Brain microvascular endothelial cell (primary cell): ENCODE measurements around the gene MKRN2OS.
A peak's percentile ranks its signal among the peaks of the same experiment; 100 is the strongest.

Experiments
- DNase-seq: peaks from one replicate; pipeline ENCODE4 v3.0.0-alpha.2; 2020
- H3K27ac ChIP-seq: fragments of 250-450 bp; sonication (Bioruptor Pico); 2 replicates; pipeline ENCODE4 v1.5.1; 2020; ENCODE audit warnings: mild to moderate bottlenecking, moderate library complexity
- H3K27me3 ChIP-seq: fragments of 250-450 bp; sonication (Bioruptor Pico); replicated peaks from 2 replicates; pipeline ENCODE4 v1.5.1; 2020; ENCODE audit warnings: mild to moderate bottlenecking
- H3K36me3 ChIP-seq: fragments of 250-450 bp; sonication (Bioruptor Pico); replicated peaks from 2 replicates; pipeline ENCODE4 v1.5.1; 2020; ENCODE audit warnings: mild to moderate bottlenecking
- H3K4me3 ChIP-seq: 2 replicates; pipeline ENCODE4 v1.5.1; 2011; ENCODE audit warnings: low read depth, mild to moderate bottlenecking, control low read depth, low read length, moderate library complexity
- CTCF ChIP-seq: IDR thresholded peaks from 2 replicates; pipeline ENCODE4 v1.5.1; 2011; ENCODE audit warnings: low read depth, mild to moderate bottlenecking, moderate library complexity, low read length, control low read depth, inconsistent platforms; ENCODE audit errors: missing control alignments
- in situ Hi-C: cut with HindIII; loops from 2 replicates; pipeline ENCODE4 v1.10.0; 2017; ENCODE audit warnings: low sequenced_read_pairs, low pct_ligation_motif_present

Gene MKRN2OS

GRCh38 chr3:12583280-12583679, 38.0 kb upstream of the MKRN2OS start:
- H3K36me3 ChIP-seq: peaks cover 73% of the 10 kb centered on the region
- H3K27me3 ChIP-seq: no peaks in the 10 kb centered on the region
- in situ Hi-C loops: no loop called here
- no peak overlapping the region for H3K4me3 ChIP-seq
- DNase-seq: no peak
- H3K27ac ChIP-seq: no peak overlapping the region
- TF ChIP-seq CTCF: no peak

GRCh38 chr3:12582730-12583129, 37.4 kb upstream of the MKRN2OS start:
- H3K27ac ChIP-seq: no peak overlapping the region
- H3K4me3 ChIP-seq: no peak overlapping the region
- in situ Hi-C loops: no loop called here
- H3K36me3 ChIP-seq: peaks cover 76% of the 10 kb centered on the region
- H3K27me3 ChIP-seq: no peaks in the 10 kb centered on the region
- no peak for TF ChIP-seq CTCF
- no peak for DNase-seq

GRCh38 chr3:12579905-12580304, 34.6 kb upstream of the MKRN2OS start:
- peak overlapping the region; percentile 41 for H3K27ac ChIP-seq
- no peaks in the 10 kb centered on the region for H3K27me3 ChIP-seq
- H3K4me3 ChIP-seq: no peak overlapping the region
- peak; percentile 37 for DNase-seq
- H3K36me3 ChIP-seq: peaks cover 77% of the 10 kb centered on the region
- in situ Hi-C loops: no loop called here
- TF ChIP-seq CTCF: no peak

GRCh38 chr3:12579456-12579855, 34.2 kb upstream of the MKRN2OS start:
- in situ Hi-C loops: no loop called here
- no peak for TF ChIP-seq CTCF
- Histone ChIP-seq H3K4me3 (no peak overlapping the region), H3K27me3 (no peaks in the 10 kb centered on the region), H3K36me3 (peaks cover 77% of the 10 kb centered on the region), H3K27ac (peak overlapping the region; percentile 41)
- no peak for DNase-seq

- peak; percentile 59 for TF ChIP-seq CTCF
- DNase-seq: no peak
- peaks cover 77% of the 10 kb centered on the region for H3K36me3 ChIP-seq
- no peaks in the 10 kb centered on the region for H3K27me3 ChIP-seq
- in situ Hi-C loops: no loop called here
- H3K27ac ChIP-seq: no peak overlapping the region
- no peak overlapping the region for H3K4me3 ChIP-seq
Observed at GRCh38 chr3:12578742-12579141, 33.4 kb upstream of the MKRN2OS start.

- H3K27ac ChIP-seq: no peak overlapping the region
- in situ Hi-C loops: no loop called here
- H3K4me3 ChIP-seq: no peak overlapping the region
- DNase-seq: no peak
- TF ChIP-seq CTCF: no peak
- no peaks in the 10 kb centered on the region for H3K27me3 ChIP-seq
- peaks cover 76% of the 10 kb centered on the region for H3K36me3 ChIP-seq
Observed at GRCh38 chr3:12577379-12577778, 32.1 kb upstream of the MKRN2OS start.
